IgD-negative memory B cell (primary cell): ENCODE results near the gene ZNF616. TPM values are rescaled to one million over a fixed set of nuclear protein-coding genes. Genes with fewer than 3 reads are reported as not detected.
A peak's percentile ranks its signal among the peaks of the same experiment; 100 is the strongest.
"Not testable (repeated sequence)": the region's sequence is repeated elsewhere in the genome, so short reads cannot be mapped to it uniquely, and the experiment has no call there.

Source experiments
- H3K27ac Mint-ChIP-seq, 3 donors: one replicate each; pipeline ENCODE4 v1.8.0; 2020 to 2022; ENCODE audit warnings: mild to moderate bottlenecking in 3 of 3, mixed read lengths in 3 of 3, moderate library complexity in 1 of 3
- H3K27me3 Mint-ChIP-seq: one replicate; pipeline ENCODE4 v1.8.0; 2021; ENCODE audit warnings: mixed read lengths
- H3K36me3 Mint-ChIP-seq: one replicate; pipeline ENCODE4 v1.8.0; 2020; ENCODE audit warnings: mild to moderate bottlenecking, mixed read lengths
- H3K4me1 Mint-ChIP-seq, 3 donors: one replicate each; pipeline ENCODE4 v1.8.0; 2020 to 2022; ENCODE audit warnings: mixed read lengths in 3 of 3, mild to moderate bottlenecking in 1 of 3
- H3K4me3 Mint-ChIP-seq, 4 donors: one replicate each; pipeline ENCODE4 v1.8.0; 2020 to 2022; ENCODE audit warnings: mild to moderate bottlenecking in 4 of 4, mixed read lengths in 4 of 4, moderate library complexity in 3 of 4
- H3K9me3 Mint-ChIP-seq, 3 donors: one replicate each; pipeline ENCODE4 v1.8.0; 2020 to 2021; ENCODE audit warnings: mixed read lengths in 3 of 3, mild to moderate bottlenecking in 1 of 3
- polyA plus RNA-seq: library from polyadenylated mRNA; unstranded; fragments of 300-500 nt; fragmentation: Illumina TruSeq; gene quantifications from one replicate; pipeline ENCODE4 v1.2.3, GENCODE V29; 2021

ZNF616 gene
- polyA plus RNA-seq, 1 donor from 2014 or later: 5.8 TPM

GRCh38 chr19:52140032-52140710, 433 bp upstream of the ZNF616 start:
- H3K27ac Mint-ChIP-seq: peak overlapping the region in 2 of 3 donors; percentile 57 to 85
- H3K4me1 Mint-ChIP-seq: peaks cover 13 to 17% (median 17%) of the 10 kb centered on the region in 3 donors
- peak overlapping the region; percentile 88 to 98 (median 97) for H3K4me3 Mint-ChIP-seq
- peaks cover 2 to 25% (median 3%) of the 10 kb centered on the region in 3 donors for H3K9me3 Mint-ChIP-seq
- H3K27me3 Mint-ChIP-seq: no peaks in the 10 kb centered on the region
- peaks cover under 1% of the 10 kb centered on the region for H3K36me3 Mint-ChIP-seq

DNA sequence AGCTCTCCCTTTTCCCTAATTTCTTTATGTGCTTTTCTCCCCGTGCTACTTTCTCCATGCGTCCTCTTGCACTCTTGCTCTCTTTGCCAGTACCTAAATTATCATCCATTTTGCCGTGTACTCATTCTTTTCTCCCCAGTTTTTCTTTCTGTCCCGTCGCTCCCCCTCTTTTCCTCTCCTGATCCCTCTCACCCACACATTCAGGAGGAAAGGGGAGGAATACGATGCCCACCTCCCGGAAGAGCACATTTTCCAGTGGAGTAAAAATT, 821 bp downstream of the ZNF616 start:
- Mint-ChIP-seq H3K9me3 (peaks cover 3 to 23% (median 5%) of the 10 kb centered on the region in 3 donors), H3K27me3 (no peaks in the 10 kb centered on the region), H3K27ac (peak overlapping the region; percentile 57 to 94 (median 85)), H3K36me3 (peaks cover 8% of the 10 kb centered on the region), H3K4me3 (peak overlapping the region; percentile 88 to 98 (median 97)), H3K4me1 (peaks cover 12 to 17% (median 12%) of the 10 kb centered on the region in 3 donors)

- Mint-ChIP-seq H3K9me3 (peaks cover 3 to 23% (median 6%) of the 10 kb centered on the region in 3 donors), H3K36me3 (peaks cover 9% of the 10 kb centered on the region), H3K27me3 (no peaks in the 10 kb centered on the region), H3K4me3 (peak overlapping the region; percentile 88 to 98 (median 97)), H3K27ac (peak overlapping the region; percentile 57 to 94 (median 85)), H3K4me1 (peaks cover 12 to 18% (median 12%) of the 10 kb centered on the region in 3 donors)
Measured at GRCh38 chr19:52138278-52138982, 1.3 kb downstream of the ZNF616 start.

- no peak overlapping the region for H3K4me3 Mint-ChIP-seq
- no peaks in the 10 kb centered on the region for H3K27me3 Mint-ChIP-seq
- peaks cover 64% of the 10 kb centered on the region for H3K36me3 Mint-ChIP-seq
- no peaks in the 10 kb centered on the region for H3K4me1 Mint-ChIP-seq
- no peak overlapping the region for H3K27ac Mint-ChIP-seq
- H3K9me3 Mint-ChIP-seq: peaks cover 31 to 56% (median 48%) of the 10 kb centered on the region in 3 donors
Measured at GRCh38 chr19:52120286-52120685, 19.5 kb downstream of the ZNF616 start.

- H3K36me3 Mint-ChIP-seq: peaks cover 38% of the 10 kb centered on the region
Measured at GRCh38 chr19:52115526-52116053, 24.1 kb downstream of the ZNF616 start.

GRCh38 chr19:52114691-52115090, 25.0 kb downstream of the ZNF616 start:
- H3K4me1 Mint-ChIP-seq: no peaks in the 10 kb centered on the region
- peaks cover 30% of the 10 kb centered on the region for H3K36me3 Mint-ChIP-seq

More at GRCh38 chr19:52115526-52116053, 24.1 kb downstream of the ZNF616 start:
- no peaks in the 10 kb centered on the region for H3K4me1 Mint-ChIP-seq
- H3K9me3 Mint-ChIP-seq: peaks cover 36 to 74% (median 54%) of the 10 kb centered on the region in 3 donors
- no peak overlapping the region for H3K27ac Mint-ChIP-seq
- H3K27me3 Mint-ChIP-seq: no peaks in the 10 kb centered on the region
- peak overlapping the region in 1 of 4 donors; percentile 49 for H3K4me3 Mint-ChIP-seq

DNA sequence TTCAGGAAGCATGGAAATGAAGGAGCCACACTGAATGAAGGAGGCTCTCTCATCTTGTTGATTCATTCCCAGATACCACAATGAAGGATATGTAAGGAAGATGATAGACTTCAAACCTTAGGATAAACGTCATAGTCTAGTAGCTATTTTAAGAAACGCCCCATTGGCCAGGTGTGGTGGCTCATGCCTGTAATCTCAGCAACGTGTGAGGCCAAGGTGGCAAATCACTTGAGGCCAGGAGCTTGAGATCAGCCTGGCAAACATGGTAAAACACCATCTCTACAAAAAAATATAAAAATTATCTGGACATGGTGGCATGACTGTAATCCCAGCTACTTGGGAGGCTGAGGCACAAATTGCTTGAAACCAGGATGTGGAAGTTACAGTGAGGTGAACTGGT, 27.1 kb downstream of the ZNF616 start:
- Mint-ChIP-seq H3K9me3 (peaks cover 29 to 66% (median 50%) of the 10 kb centered on the region in 3 donors), H3K27me3 (no peaks in the 10 kb centered on the region), H3K36me3 (peaks cover 20% of the 10 kb centered on the region), H3K4me1 (no peaks in the 10 kb centered on the region), H3K27ac (no peak overlapping the region), H3K4me3 (no peak overlapping the region)

More at GRCh38 chr19:52114691-52115090, 25.0 kb downstream of the ZNF616 start:
- H3K27me3 Mint-ChIP-seq: no peaks in the 10 kb centered on the region
- H3K9me3 Mint-ChIP-seq: peaks cover 35 to 70% (median 56%) of the 10 kb centered on the region in 3 donors
- H3K27ac Mint-ChIP-seq: no peak overlapping the region
- peak overlapping the region in 1 of 4 donors; percentile 60 for H3K4me3 Mint-ChIP-seq

GRCh38 chr19:52110780-52111179, 29.0 kb downstream of the ZNF616 start:
- Mint-ChIP-seq H3K4me3 (no peak overlapping the region), H3K27ac (no peak overlapping the region), H3K27me3 (no peaks in the 10 kb centered on the region), H3K4me1 (no peaks in the 10 kb centered on the region), H3K36me3 (peaks cover 7% of the 10 kb centered on the region), H3K9me3 (peaks cover 24 to 63% (median 42%) of the 10 kb centered on the region in 3 donors)

DNA sequence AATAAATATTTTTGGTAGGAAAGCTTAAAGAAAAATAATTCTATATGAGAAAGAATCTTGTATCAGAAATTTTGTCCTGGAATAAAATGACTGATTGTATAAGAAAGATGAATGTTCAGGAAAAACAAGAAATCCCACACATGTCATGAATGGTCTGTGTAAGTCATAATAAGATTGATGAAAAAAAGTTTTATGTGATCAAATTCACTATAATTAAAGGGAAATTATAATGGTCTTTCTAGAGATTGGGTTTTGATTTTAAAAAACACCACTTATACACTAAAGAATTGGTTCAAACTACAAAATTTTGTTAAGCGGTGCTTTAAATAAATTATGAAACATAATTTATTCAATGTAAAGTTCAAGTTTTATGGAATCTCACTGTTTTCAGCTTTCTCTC, 37.0 kb downstream of the ZNF616 start:
- no peak overlapping the region for H3K4me3 Mint-ChIP-seq
- H3K27ac Mint-ChIP-seq: no peak overlapping the region
- H3K27me3 Mint-ChIP-seq: no peaks in the 10 kb centered on the region
- H3K9me3 Mint-ChIP-seq: peaks cover 14 to 28% (median 20%) of the 10 kb centered on the region in 3 donors
- H3K4me1 Mint-ChIP-seq: no peaks in the 10 kb centered on the region
- H3K36me3 Mint-ChIP-seq: peaks cover 2% of the 10 kb centered on the region

DNA sequence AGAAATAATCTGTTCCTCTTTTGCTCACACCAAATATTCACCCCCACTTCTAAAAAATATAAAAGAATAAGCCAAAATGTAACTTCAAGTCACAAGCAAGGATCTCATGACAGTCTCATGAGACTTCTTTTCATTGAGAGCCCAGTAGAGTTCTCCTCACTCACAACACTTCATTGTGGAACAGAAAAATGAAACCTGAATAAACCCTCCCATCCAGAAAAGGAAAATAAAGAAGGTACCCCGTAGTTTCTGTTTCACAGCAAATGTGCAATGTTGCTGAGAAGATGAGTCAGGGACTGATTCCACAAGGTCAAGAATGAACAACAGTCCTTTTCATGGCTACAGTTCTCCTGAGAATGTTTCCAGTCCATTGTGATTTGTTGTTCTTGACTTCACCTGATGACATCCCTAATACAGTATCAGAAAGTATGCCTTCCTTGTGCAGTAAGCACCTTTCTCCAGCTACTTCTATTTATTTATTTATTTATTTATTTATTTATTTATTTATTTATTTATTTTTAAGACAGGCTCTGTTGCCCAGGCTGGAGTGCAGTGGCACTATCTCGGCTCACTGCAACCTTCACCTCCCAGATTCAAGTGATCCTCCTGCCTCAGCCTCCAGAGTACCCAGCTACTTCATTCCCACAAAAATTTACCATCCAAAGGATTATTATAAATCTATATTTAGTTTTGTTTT, 37.7 kb downstream of the ZNF616 start:
- no peak overlapping the region for H3K4me3 Mint-ChIP-seq
- H3K9me3 Mint-ChIP-seq: peaks cover 7 to 21% (median 19%) of the 10 kb centered on the region in 3 donors
- peaks cover 2% of the 10 kb centered on the region for H3K36me3 Mint-ChIP-seq
- H3K27ac Mint-ChIP-seq: no peak overlapping the region
- no peaks in the 10 kb centered on the region for H3K27me3 Mint-ChIP-seq
- no peaks in the 10 kb centered on the region for H3K4me1 Mint-ChIP-seq

- Mint-ChIP-seq H3K27ac (no peak overlapping the region), H3K9me3 (peaks cover 7 to 24% (median 20%) of the 10 kb centered on the region in 3 donors), H3K36me3 (peaks cover 2% of the 10 kb centered on the region), H3K4me3 (peak overlapping the region in 1 of 4 donors; percentile 70), H3K27me3 (no peaks in the 10 kb centered on the region), H3K4me1 (peaks cover 6 to 12% (median 7%) of the 10 kb centered on the region in 3 donors)
Measured at GRCh38 chr19:52099497-52100138, 40.1 kb downstream of the ZNF616 start.

DNA sequence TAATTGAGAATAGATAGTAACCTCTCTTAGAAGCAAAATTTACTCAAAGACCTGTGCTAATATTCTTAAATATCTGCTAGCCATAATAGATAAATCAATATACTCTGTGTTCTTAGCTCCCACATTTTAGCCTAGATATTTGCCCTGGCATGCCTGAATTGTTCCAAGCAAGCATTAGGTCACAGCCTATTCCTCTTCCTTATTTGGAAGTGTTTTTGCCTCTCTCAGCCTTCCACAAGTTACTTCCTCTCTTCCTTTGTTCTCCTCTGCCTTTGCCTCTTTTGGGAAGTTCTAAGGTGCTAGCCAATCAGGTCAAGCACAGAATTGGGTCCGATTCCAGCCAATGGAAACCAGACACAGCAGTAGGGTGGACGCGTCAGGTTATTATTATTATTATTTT, 43.3 kb downstream of the ZNF616 start:
- not testable (repeated sequence) for H3K27me3 Mint-ChIP-seq, H3K27ac Mint-ChIP-seq
- H3K9me3 Mint-ChIP-seq: peaks cover 11 to 21% (median 18%) of the 10 kb centered on the region in 3 donors
- H3K4me3 Mint-ChIP-seq: peak overlapping the region; percentile 96 to 99 (median 96)
- peaks cover 15 to 26% (median 19%) of the 10 kb centered on the region in 3 donors for H3K4me1 Mint-ChIP-seq
- peaks cover 15% of the 10 kb centered on the region for H3K36me3 Mint-ChIP-seq

DNA sequence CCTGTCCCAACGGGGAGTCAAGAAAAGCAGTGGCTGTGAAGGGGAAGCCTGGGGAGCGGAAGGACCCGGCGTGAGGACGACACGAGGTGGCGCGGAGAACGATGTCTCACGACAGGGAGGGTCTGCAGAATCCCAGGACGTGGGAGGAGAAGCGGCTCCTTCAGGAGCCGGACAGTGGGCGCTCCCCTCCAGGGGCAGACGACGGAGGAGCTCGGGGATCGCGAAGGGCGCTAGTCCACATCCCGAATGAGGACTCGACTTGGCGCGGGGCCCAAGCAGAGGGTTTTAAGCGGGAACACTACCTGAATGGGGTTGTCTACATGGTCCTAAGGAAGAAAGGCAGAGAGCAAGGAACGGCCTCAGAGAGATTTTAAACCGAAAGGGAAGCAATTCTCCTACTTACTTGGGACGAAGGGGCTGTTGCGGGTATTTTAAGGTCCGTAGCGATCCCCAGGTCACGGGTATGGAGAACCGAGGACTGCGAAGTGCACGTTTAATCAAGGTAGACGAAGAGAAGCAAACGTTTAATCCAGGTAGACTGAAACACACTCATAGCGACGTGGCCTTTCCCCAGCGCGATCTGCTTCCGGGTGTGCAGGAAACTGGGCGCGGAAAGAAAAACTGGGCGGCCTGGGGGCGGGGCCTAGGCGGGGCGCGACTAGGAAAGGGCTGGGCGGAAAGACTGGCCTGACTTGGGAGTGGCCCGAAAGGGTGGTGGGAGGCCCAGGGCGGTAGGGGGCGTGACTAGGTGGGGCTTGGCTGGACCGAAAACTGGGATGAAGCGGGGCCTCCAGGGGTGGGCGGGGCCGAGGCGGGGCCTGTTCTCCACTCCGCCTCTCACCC, 44.3 kb downstream of the ZNF616 start, which contains the start of gene ZNF841:
Gene ZNF841 (minus strand): TSS at position 594 of the 843 bp plus-strand sequence. CDS start 10,964 bp downstream, outside the sequence.
- H3K27me3 Mint-ChIP-seq: peaks cover 2% of the 10 kb centered on the region
- peaks cover 23% of the 10 kb centered on the region for H3K36me3 Mint-ChIP-seq
- H3K4me3 Mint-ChIP-seq: peak within 1 kb of the TSS; percentile 96 to 99 (median 96)
- H3K4me1 Mint-ChIP-seq: peaks cover 17 to 26% (median 19%) of the 10 kb centered on the region in 3 donors
- peaks cover 11 to 27% (median 25%) of the 10 kb centered on the region in 3 donors for H3K9me3 Mint-ChIP-seq
- peak within 1 kb of the TSS; percentile 59 to 96 (median 74) for H3K27ac Mint-ChIP-seq
